ENCODE measurements around the gene APOA5.

GRCh38 chr11:116813170-116813569, 21.5 kb upstream of the APOA5 start:
- TF ChIP-seq CTCF (IDR thresholded peaks at IDR 0.05; ENCODE audit: insufficient read depth, low read length, poor library complexity, severe bottlenecking) (no peak), EZH2phosphoT487 (conservative IDR thresholded peaks at IDR 0.05; ENCODE audit: low read length) (no peak)
